ENCODE measurements around the gene SIDT2. TPM values are rescaled to one million over a fixed set of nuclear protein-coding genes. Genes with fewer than 3 reads are reported as not detected.
A peak's percentile ranks its signal among the peaks of the same experiment; 100 is the strongest.

SIDT2 gene
- total and polyA plus RNA-seq, 2 of the 8 experiments (the other 6 are each of a cell fraction or from before 2014, with no cell fraction given): 18.5 to 21.1 TPM

GRCh38 chr11:117144477-117145392 lies 33.8 kb upstream of the SIDT2 start:
- H3K56ac ChIP-seq (replicated peaks; ENCODE audit: insufficient read length, low read depth, low read length): peak overlapping the region; percentile 13
- no peak overlapping the region for H2BK15ac ChIP-seq (ENCODE audit: low read length)
- no peaks in the 10 kb centered on the region for H3K9me3 ChIP-seq (ENCODE audit: insufficient read depth in 2 of 2, low read depth in 1 of 2, low read length in 1 of 2)
- H3K9ac ChIP-seq (replicated peaks in 1 of 4; ENCODE audit: extremely low read depth in 1 of 4, low read depth in 3 of 4, low read length in 3 of 4): peak overlapping the region; percentile 85 to 93 (median 86)
- H3K4ac ChIP-seq (replicated peaks; ENCODE audit: insufficient read length, low read depth, low read length): peak overlapping the region; percentile 81
- ChIA-PET CTCF (ENCODE audit: partially characterized antibody) (interaction anchor here (0.6 to 2.7 kb wide), 17 partner anchors 10 to 354 kb away, joined by 3 to 11 read pairs (median 3); partner anchors contain the start of genes APOA5, SIDT2 and TAGLN), POLR2A (ENCODE audit: partially characterized antibody) (interaction anchor here (0.6 to 4.1 kb wide), 37 partner anchors 11 to 566 kb away, joined by 3 to 30 read pairs (median 3); partner anchors contain the start of genes APOA1, PCSK7, RNF214 and SIDT2)
- no peak overlapping the region for H3K14ac ChIP-seq (ENCODE audit: insufficient read length)
- TF ChIP-seq TAF1 (IDR thresholded peaks at IDR 0.05; ENCODE audit: low read depth, low read length): no peak
- TF ChIP-seq YY1 (IDR thresholded peaks at IDR 0.05; ENCODE audit: low read depth, low read length): 0 out of 2 replicates have a peak, but pooled peaks have one; percentile 3
- TF ChIP-seq TAF7 (optimal IDR thresholded peaks at IDR 0.05; ENCODE audit: borderline replicate concordance, low read depth, low read length): peak; percentile 21
- TF ChIP-seq SIN3A (conservative IDR thresholded peaks at IDR 0.05 in 1 of 2, IDR thresholded peaks at IDR 0.05 in 1 of 2; ENCODE audit: low read depth in 1 of 2, low read length in 2 of 2): peak; percentile 28 to 41; a peak in 2 of 4 replicates
- no peak for TF ChIP-seq SIX5 (IDR thresholded peaks at IDR 0.05; ENCODE audit: low read depth, low read length)
- peak in 1 of 2 experiments; percentile 40; a peak in 1 of 3 replicates for TF ChIP-seq POLR2A (IDR thresholded peaks at IDR 0.05; ENCODE audit: control extremely low read depth in 1 of 2, low read depth in 2 of 2, low read length in 2 of 2)
- TF ChIP-seq CHD1 (IDR thresholded peaks at IDR 0.05; ENCODE audit: low read depth, low read length): no peak
- TF ChIP-seq POLR2AphosphoS5 (IDR thresholded peaks at IDR 0.05; ENCODE audit: low read depth, low read length): 0 out of 2 replicates have a peak, but pooled peaks have one; percentile 6
- TF ChIP-seq ASH2L (IDR thresholded peaks at IDR 0.05; ENCODE audit: low read length): peak; percentile 84
- TF ChIP-seq SAP30 (IDR thresholded peaks at IDR 0.05; ENCODE audit: insufficient read depth, insufficient replicate concordance, low read length): peak; percentile 7
- DNase-seq (ENCODE audit: low read depth in 1 of 2, low spot score in 2 of 2) (no peak), FAIRE-seq (no peak)
- peaks cover 47 to 53% of the 10 kb centered on the region in 2 experiments for H3K79me2 ChIP-seq (ENCODE audit: control insufficient read depth in 1 of 2, insufficient read depth in 2 of 2, low read length in 2 of 2)
- H4K8ac ChIP-seq (ENCODE audit: extremely low read depth, insufficient read depth, low read length): peak overlapping the region; percentile 97
- no peaks in the 10 kb centered on the region for H3K27me3 ChIP-seq (replicated peaks in 1 of 4; ENCODE audit: control insufficient read depth in 3 of 4, extremely low read depth in 1 of 4, insufficient read depth in 3 of 4, low read length in 3 of 4)
- H4K20me1 ChIP-seq (replicated peaks in 1 of 2; ENCODE audit: control insufficient read depth in 1 of 2, insufficient read depth in 2 of 2, low read length in 2 of 2): peaks cover 8 to 9% of the 10 kb centered on the region in 2 experiments
- peaks cover 0 to 11% (median 6%) of the 10 kb centered on the region in 4 experiments; a peak in 5 of 7 replicates for H3K4me1 ChIP-seq (replicated peaks in 1 of 4; ENCODE audit: control insufficient read depth in 3 of 4, insufficient read depth in 4 of 4, low read length in 3 of 4)
- peaks cover 2% of the 10 kb centered on the region for H3K79me1 ChIP-seq (ENCODE audit: low read depth, low read length)
- peak overlapping the region; percentile 82; the same call in 1 of the 2 replicates for H2AK5ac ChIP-seq (ENCODE audit: low read depth, low read length)
- no peak overlapping the region for H2BK120ac ChIP-seq (replicated peaks; ENCODE audit: low read depth, low read length)
- H3K36me3 ChIP-seq (ENCODE audit: control insufficient read depth in 2 of 4, insufficient read depth in 4 of 4, low read length in 3 of 4): peaks cover 2 to 34% (median 3%) of the 10 kb centered on the region in 4 experiments; a peak in 6 of 8 replicates
- WGBS, 2 experiments (ENCODE audit: extremely low coverage in 1 of 2, insufficient coverage in 1 of 2, insufficient read length in 1 of 2, insufficient replicate concordance in 2 of 2, low coverage in 1 of 2, low lambda C conversion rate in 2 of 2, missing lambda C conversion rate in 1 of 2): 3% methylated on average over 30 of the region's 62 CpGs; no CpG with 5 or more reads in 1 of the 2 experiments
- H3K4me3 ChIP-seq (ENCODE audit: extremely low read depth in 1 of 4, insufficient read depth in 2 of 4, low read depth in 3 of 4, low read length in 4 of 4): peak overlapping the region; percentile 88 to 99 (median 92)
- H4K5ac ChIP-seq (ENCODE audit: insufficient read length, low read depth, low read length): peak overlapping the region; percentile 99
- H3K4me2 ChIP-seq (ENCODE audit: insufficient read depth in 1 of 2, low read depth in 2 of 2, low read length in 2 of 2): peak overlapping the region; percentile 91 to 100
- peaks cover 15% of the 10 kb centered on the region for H3K23me2 ChIP-seq (ENCODE audit: low read depth, low read length)
- no peak overlapping the region for H2BK20ac ChIP-seq (ENCODE audit: low read length)
- peak overlapping the region; percentile 93 for H2BK5ac ChIP-seq (ENCODE audit: low read depth, low read length)
- peak overlapping the region; percentile 92; the same call in 1 of the 2 replicates for H3K27ac ChIP-seq (ENCODE audit: low read depth, low read length)
- H3K23ac ChIP-seq (ENCODE audit: insufficient read length): no peak overlapping the region
- no peak overlapping the region for H2AFZ ChIP-seq (ENCODE audit: low read length)
- H2BK12ac ChIP-seq (ENCODE audit: low read depth, low read length): no peak overlapping the region; the same call in 1 of the 2 replicates
- peak overlapping the region; percentile 72 for H4K91ac ChIP-seq (replicated peaks; ENCODE audit: insufficient read length, low read length)
- H3K18ac ChIP-seq (ENCODE audit: extremely low read depth, low read length): peak overlapping the region; percentile 78

Data from H1 (cell line).